Mesenchymal stem cell (in vitro differentiated cells and primary cell): ENCODE data around the gene BPI.

ENCODE experiments used
- DNase-seq: peaks from one replicate; pipeline ENCODE4 v3.0.0-alpha.2; 2013
- H2AFZ ChIP-seq: one replicate; pipeline ENCODE4 v1.6.1; 2013; ENCODE audit warnings: low read depth, mild to moderate bottlenecking, control low read depth, inconsistent platforms, low read length, moderate library complexity
- H2AK5ac ChIP-seq: 2 replicates; pipeline ENCODE4 v1.6.1; 2013; ENCODE audit warnings: low read length, moderate library complexity, mild to moderate bottlenecking, inconsistent platforms; ENCODE audit not compliant: severe bottlenecking
- H2BK120ac ChIP-seq: one replicate; pipeline ENCODE4 v1.6.1; 2013; ENCODE audit warnings: low read depth, mild to moderate bottlenecking, inconsistent platforms, low read length, moderate library complexity
- H2BK12ac ChIP-seq, 2 experiments: one replicate each; pipeline ENCODE4 v1.6.1; 2013; ENCODE audit warnings: inconsistent platforms in 2 of 2, low read length in 2 of 2, mild to moderate bottlenecking in 2 of 2, moderate library complexity in 2 of 2, control low read depth in 1 of 2
- H2BK15ac ChIP-seq: one replicate; pipeline ENCODE4 v1.6.1; 2013; ENCODE audit warnings: mild to moderate bottlenecking, low read depth, inconsistent platforms; ENCODE audit not compliant: poor library complexity, severe bottlenecking
- H2BK5ac ChIP-seq: 2 replicates; pipeline ENCODE4 v1.6.1; 2013; ENCODE audit warnings: low read depth, mild to moderate bottlenecking, low read length, control low read depth, inconsistent platforms; ENCODE audit not compliant: poor library complexity, severe bottlenecking
- H3K14ac ChIP-seq, 2 experiments: one replicate each; pipeline ENCODE4 v1.6.1; 2013; ENCODE audit warnings: inconsistent platforms in 2 of 2, low read length in 2 of 2, control low read depth in 1 of 2, mild to moderate bottlenecking in 1 of 2, moderate library complexity in 1 of 2
- H3K18ac ChIP-seq, 2 experiments: one replicate each; pipeline ENCODE4 v1.6.1; 2013; ENCODE audit warnings: inconsistent platforms in 2 of 2, low read length in 2 of 2, control low read depth in 1 of 2, low read depth in 1 of 2, mild to moderate bottlenecking in 1 of 2
- H3K23ac ChIP-seq, 2 experiments: one replicate each; pipeline ENCODE4 v1.6.1; 2013; ENCODE audit warnings: inconsistent platforms in 2 of 2, low read length in 2 of 2, mild to moderate bottlenecking in 2 of 2, moderate library complexity in 2 of 2, control low read depth in 1 of 2
- H3K27ac ChIP-seq: 2 replicates; pipeline ENCODE4 v1.5.1; 2013; ENCODE audit warnings: mild to moderate bottlenecking, moderate library complexity, low read length, control low read depth, inconsistent platforms; ENCODE audit not compliant: poor library complexity, severe bottlenecking
- H3K27me3 ChIP-seq, 2 experiments: 2 replicates each; pipeline versions ENCODE4 v1.6.1 to v1.7.0; 2013; ENCODE audit warnings: low read length in 2 of 2, mild to moderate bottlenecking in 2 of 2, moderate library complexity in 2 of 2, control low read depth in 1 of 2, inconsistent platforms in 1 of 2; ENCODE audit not compliant: control insufficient read depth in 1 of 2, insufficient read depth in 1 of 2
- H3K36me3 ChIP-seq, 2 experiments: 2 replicates each; pipeline versions ENCODE4 v1.6.1 to v1.7.0; 2013; ENCODE audit warnings: low read length in 2 of 2, control low read depth in 1 of 2, inconsistent platforms in 1 of 2, low read depth in 1 of 2, mild to moderate bottlenecking in 1 of 2; ENCODE audit not compliant: insufficient read depth in 2 of 2, control insufficient read depth in 1 of 2
- H3K4ac ChIP-seq, 2 experiments: one replicate each; pipeline ENCODE4 v1.6.1; 2013; ENCODE audit warnings: inconsistent platforms in 2 of 2, low read length in 2 of 2, mild to moderate bottlenecking in 2 of 2, moderate library complexity in 2 of 2, control low read depth in 1 of 2, low read depth in 1 of 2
- H3K4me1 ChIP-seq: 2 replicates; pipeline ENCODE4 v1.6.1; 2013; ENCODE audit warnings: low read depth, low read length, control low read depth; ENCODE audit not compliant: control insufficient read depth, insufficient read depth
- H3K4me2 ChIP-seq: 2 replicates; pipeline ENCODE4 v1.6.1; 2013; ENCODE audit warnings: low read length, mild to moderate bottlenecking, inconsistent platforms; ENCODE audit not compliant: poor library complexity, severe bottlenecking
- H3K4me3 ChIP-seq, 2 experiments: 2 replicates each; pipeline versions ENCODE4 v1.5.1 to v1.7.0; 2013; ENCODE audit warnings: low read length in 2 of 2, mild to moderate bottlenecking in 2 of 2, control low read depth in 1 of 2, low read depth in 1 of 2; ENCODE audit not compliant: insufficient read depth in 1 of 2
- H3K79me1 ChIP-seq: replicated peaks from 2 replicates; pipeline ENCODE4 v1.6.1; 2013; ENCODE audit warnings: mild to moderate bottlenecking, control low read depth, low read length, inconsistent platforms; ENCODE audit not compliant: poor library complexity, severe bottlenecking
- H3K9ac ChIP-seq: 2 replicates; pipeline ENCODE4 v1.7.0; 2013; ENCODE audit warnings: mild to moderate bottlenecking, low read length, moderate library complexity
- H3K9me3 ChIP-seq: 2 replicates; pipeline ENCODE4 v1.7.0; 2013; ENCODE audit warnings: mild to moderate bottlenecking, low read length; ENCODE audit not compliant: control insufficient read depth
- H4K8ac ChIP-seq: one replicate; pipeline ENCODE4 v1.6.1; 2013; ENCODE audit warnings: inconsistent platforms, mild to moderate bottlenecking, low read length, moderate library complexity
- H4K91ac ChIP-seq: one replicate; pipeline ENCODE4 v1.6.1; 2013; ENCODE audit warnings: mild to moderate bottlenecking, low read length, inconsistent platforms
- WGBS: methylation state at CpG from one replicate; pipeline ENCODE4 v1.1.7; 2013; ENCODE audit warnings: mixed read lengths; 5-methylcytosine and 5-hydroxymethylcytosine counted together

The BPI gene

GRCh38 chr20:38315290-38315966 lies 11.5 kb downstream of the BPI start:
- H3K36me3 ChIP-seq, result no peaks in the 10 kb centered on the region
- H2BK120ac ChIP-seq, result no peak overlapping the region
- no peak overlapping the region for H3K14ac ChIP-seq
- H3K4me3 ChIP-seq, result no peak overlapping the region
- H2AK5ac ChIP-seq, result no peak overlapping the region
- H2BK15ac ChIP-seq, result no peak overlapping the region
- no peak overlapping the region for H3K27ac ChIP-seq
- H2BK5ac ChIP-seq, result no peak overlapping the region
- H2AFZ ChIP-seq, result no peak overlapping the region
- no peak overlapping the region for H3K4ac ChIP-seq
- DNase-seq, result peak; percentile 31
- no peak overlapping the region for H3K9ac ChIP-seq
- H3K18ac ChIP-seq, result no peak overlapping the region
- H3K23ac ChIP-seq, result no peak overlapping the region
- peaks cover 3% of the 10 kb centered on the region for H3K4me1 ChIP-seq
- H3K4me2 ChIP-seq, result no peak overlapping the region
- no peaks in the 10 kb centered on the region for H3K79me1 ChIP-seq
- H3K27me3 ChIP-seq, result peaks cover 44 to 69% of the 10 kb centered on the region in 2 experiments
- no peak overlapping the region for H4K8ac ChIP-seq
- H2BK12ac ChIP-seq, result no peak overlapping the region
- 78% methylated on average over 4 of the region's 5 CpGs for WGBS
- no peaks in the 10 kb centered on the region for H3K9me3 ChIP-seq
- H4K91ac ChIP-seq, result no peak overlapping the region

- H3K4me2 ChIP-seq, result no peak overlapping the region
- H2BK5ac ChIP-seq, result no peak overlapping the region
- no peaks in the 10 kb centered on the region for H3K9me3 ChIP-seq
- H3K23ac ChIP-seq, result no peak overlapping the region
- no peak overlapping the region for H2BK120ac ChIP-seq
- DNase-seq, result no peak
- no peak overlapping the region for H2AFZ ChIP-seq
- H2BK12ac ChIP-seq, result no peak overlapping the region
- no peak overlapping the region for H2AK5ac ChIP-seq
- H4K91ac ChIP-seq, result no peak overlapping the region
- no peak overlapping the region for H4K8ac ChIP-seq
- H3K9ac ChIP-seq, result no peak overlapping the region
- no peak overlapping the region for H3K4me3 ChIP-seq
- peaks cover 38 to 69% of the 10 kb centered on the region in 2 experiments for H3K27me3 ChIP-seq
- H2BK15ac ChIP-seq, result no peak overlapping the region
- H3K79me1 ChIP-seq, result no peaks in the 10 kb centered on the region
- no peak overlapping the region for H3K4ac ChIP-seq
- H3K27ac ChIP-seq, result no peak overlapping the region
- H3K36me3 ChIP-seq, result no peaks in the 10 kb centered on the region
- H3K14ac ChIP-seq, result no peak overlapping the region
- peaks cover 3% of the 10 kb centered on the region for H3K4me1 ChIP-seq
- WGBS, result 59% methylated on average over 4 of the region's 4 CpGs
- no peak overlapping the region for H3K18ac ChIP-seq
Measured at GRCh38 chr20:38316341-38316740, 12.4 kb downstream of the BPI start.

- 85% methylated on average over 3 of the region's 3 CpGs for WGBS
- Histone ChIP-seq H3K14ac (no peak overlapping the region), H3K9me3 (no peaks in the 10 kb centered on the region), H4K8ac (no peak overlapping the region), H2BK15ac (no peak overlapping the region), H3K27me3 (peaks cover 31 to 58% of the 10 kb centered on the region in 2 experiments), H2BK12ac (no peak overlapping the region), H3K18ac (no peak overlapping the region), H3K4me1 (no peaks in the 10 kb centered on the region), H2BK5ac (no peak overlapping the region), H2AK5ac (no peak overlapping the region), H2BK120ac (no peak overlapping the region), H3K79me1 (no peaks in the 10 kb centered on the region), H3K4me3 (no peak overlapping the region), H2AFZ (no peak overlapping the region), H4K91ac (no peak overlapping the region), H3K23ac (no peak overlapping the region), H3K27ac (no peak overlapping the region), H3K36me3 (no peaks in the 10 kb centered on the region), H3K9ac (no peak overlapping the region), H3K4me2 (no peak overlapping the region), H3K4ac (no peak overlapping the region)
- DNase-seq, result no peak
Measured at GRCh38 chr20:38317422-38317821, 13.5 kb downstream of the BPI start.

GRCh38 chr20:38320221-38320620 lies 16.3 kb downstream of the BPI start:
- Histone ChIP-seq H3K27me3 (peaks cover 45 to 72% of the 10 kb centered on the region in 2 experiments), H2BK12ac (no peak overlapping the region), H3K4me2 (no peak overlapping the region), H2AFZ (no peak overlapping the region), H4K91ac (no peak overlapping the region), H3K14ac (no peak overlapping the region), H2BK5ac (no peak overlapping the region), H3K4me1 (no peaks in the 10 kb centered on the region), H2AK5ac (no peak overlapping the region), H2BK15ac (no peak overlapping the region), H3K4me3 (no peak overlapping the region), H3K9ac (no peak overlapping the region), H3K36me3 (no peaks in the 10 kb centered on the region), H3K23ac (no peak overlapping the region), H3K27ac (no peak overlapping the region), H3K9me3 (no peaks in the 10 kb centered on the region), H3K18ac (no peak overlapping the region), H3K4ac (no peak overlapping the region), H2BK120ac (no peak overlapping the region), H4K8ac (no peak overlapping the region), H3K79me1 (no peaks in the 10 kb centered on the region)
- WGBS, result 38% methylated on average over 6 of the region's 6 CpGs
- peak; percentile 9 for DNase-seq
